NOMO-1 treated with dmso at 0.1 percent for 144 hours (cell line): Measurements from ENCODE around the gene CFAP299.
"Not testable (repeated sequence)": the region's sequence is repeated elsewhere in the genome, so short reads cannot be mapped to it uniquely, and the experiment has no call there.

Experiments
- DNase-seq: peaks from one replicate; lab custom pipeline; 2025; ENCODE audit not compliant: unreplicated experiment; lab: John Stamatoyannopoulos, UW

CFAP299 gene

GRCh38 chr4:80335554-80336358 is at the start of gene CFAP299:
Gene CFAP299, plus strand, starts transcription at chr4:80335730.
- DNase-seq: peak; percentile 66

GRCh38 chr4:80286451-80286850 is 49.1 kb upstream of the CFAP299 start:
- no peak for DNase-seq

GRCh38 chr4:80290665-80291064 is 44.9 kb upstream of the CFAP299 start:
- DNase-seq: not testable (repeated sequence)

GRCh38 chr4:80294206-80294605 is 41.3 kb upstream of the CFAP299 start:
- no peak for DNase-seq

- DNase-seq: no peak
Observed at GRCh38 chr4:80295336-80295735, 40.2 kb upstream of the CFAP299 start.

GRCh38 chr4:80295826-80296225 is 39.7 kb upstream of the CFAP299 start:
- no peak for DNase-seq

- no peak for DNase-seq
Observed at GRCh38 chr4:80301884-80302283, 33.6 kb upstream of the CFAP299 start.

GRCh38 chr4:80302616-80303223 is 32.8 kb upstream of the CFAP299 start:
- DNase-seq: no peak

GRCh38 chr4:80305466-80305865 is 30.1 kb upstream of the CFAP299 start:
- no peak for DNase-seq

GRCh38 chr4:80306260-80306659 is 29.3 kb upstream of the CFAP299 start:
- DNase-seq: no peak

GRCh38 chr4:80307183-80307735 is 28.3 kb upstream of the CFAP299 start:
- no peak for DNase-seq

- DNase-seq: no peak
Observed at GRCh38 chr4:80307774-80308465, 27.6 kb upstream of the CFAP299 start.

GRCh38 chr4:80308466-80308822 is 27.1 kb upstream of the CFAP299 start:
- DNase-seq: no peak

GRCh38 chr4:80309294-80310004 is 26.1 kb upstream of the CFAP299 start:
- DNase-seq: no peak

GRCh38 chr4:80311130-80311529 is 24.4 kb upstream of the CFAP299 start:
- peak; percentile 3 for DNase-seq

GRCh38 chr4:80312124-80312523 is 23.4 kb upstream of the CFAP299 start:
- DNase-seq: no peak

GRCh38 chr4:80313627-80314026 is 21.9 kb upstream of the CFAP299 start:
- DNase-seq: no peak

GRCh38 chr4:80315848-80316247 is 19.7 kb upstream of the CFAP299 start:
- not testable (repeated sequence) for DNase-seq

- no peak for DNase-seq
Observed at GRCh38 chr4:80321341-80321740, 14.2 kb upstream of the CFAP299 start.

- DNase-seq: no peak
Observed at GRCh38 chr4:80321776-80322175, 13.8 kb upstream of the CFAP299 start.

GRCh38 chr4:80322716-80323115 is 12.8 kb upstream of the CFAP299 start:
- DNase-seq: no peak
